Raji (cell line): ENCODE data around the gene MRPS31.

Experiments
- POLR2A ChIP-seq: IDR thresholded peaks from 2 replicates; pipeline ENCODE4 v1.6.1; 2011; ENCODE audit warnings: low read depth, low read length, control low read depth; ENCODE audit not compliant: insufficient read depth

MRPS31 gene

DNA sequence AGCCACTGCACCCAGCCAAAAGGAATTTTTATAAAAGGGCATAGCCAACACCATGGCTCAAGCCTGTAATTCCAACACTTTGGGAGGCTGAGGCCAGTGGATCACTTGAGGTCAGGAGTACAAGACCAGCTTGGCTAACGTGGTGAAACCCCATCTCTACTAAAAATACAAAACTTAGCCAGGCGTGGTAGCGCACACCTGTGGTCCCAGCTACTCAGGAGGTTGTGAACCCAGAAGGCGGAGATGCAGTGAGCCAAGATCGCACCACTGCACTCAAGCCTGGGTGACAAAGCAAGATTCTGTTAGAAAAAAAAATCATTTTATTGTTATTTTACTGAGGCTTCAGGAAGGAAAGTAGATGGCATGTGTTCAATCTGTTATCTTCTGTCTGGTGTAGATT lies 73.3 kb downstream of the MRPS31 start:
- no peak; the same call in 1 of the 2 replicates for TF ChIP-seq POLR2A

DNA sequence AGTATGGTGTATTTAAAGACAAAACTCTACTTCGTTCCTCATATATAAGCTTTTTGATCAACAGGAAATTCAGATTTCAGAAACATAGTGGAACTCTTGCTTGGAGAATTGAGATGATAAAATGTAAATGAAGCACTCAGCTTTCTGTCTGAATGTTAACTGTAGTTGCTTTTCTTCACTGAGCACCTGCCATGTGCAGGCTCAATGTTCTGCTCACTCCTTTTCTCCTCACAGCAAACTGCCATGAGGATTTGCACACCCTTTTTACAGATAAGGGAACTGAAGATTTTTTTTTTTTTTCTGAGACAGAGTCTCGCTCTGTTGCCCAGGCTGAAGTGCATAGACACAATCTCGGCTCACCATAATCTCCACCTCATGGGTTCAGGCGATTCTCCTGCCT lies 76.6 kb downstream of the MRPS31 start:
- peak; percentile 38; the same call in 1 of the 2 replicates for TF ChIP-seq POLR2A

- TF ChIP-seq POLR2A, result 0 out of 2 replicates have a peak, but pooled peaks have one; percentile 0
Observed at GRCh38 chr13:40692946-40693345, 78.0 kb downstream of the MRPS31 start.

DNA sequence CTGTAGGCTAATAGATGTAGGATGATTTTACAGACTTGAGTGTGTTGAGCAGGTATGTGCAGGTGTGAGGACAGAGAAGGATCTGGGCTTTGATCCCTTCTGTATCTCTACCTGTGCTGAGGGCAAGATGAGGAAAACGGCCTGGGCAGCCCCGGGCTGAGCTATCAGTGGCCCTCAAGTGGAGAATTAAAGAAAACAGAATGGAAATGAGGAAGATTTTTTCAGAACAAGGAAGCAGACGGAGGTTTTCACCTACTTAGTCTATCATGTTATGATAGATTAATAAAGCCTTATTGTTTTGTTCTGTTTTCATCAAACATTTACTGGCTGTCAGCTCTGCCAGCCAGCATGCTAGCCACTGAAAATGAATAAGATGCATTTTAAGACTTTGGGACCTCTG lies 82.2 kb downstream of the MRPS31 start:
- TF ChIP-seq POLR2A, result no peak

GRCh38 chr13:40682449-40683240 lies 88.3 kb downstream of the MRPS31 start:
- no peak for TF ChIP-seq POLR2A

- TF ChIP-seq POLR2A, result no peak
Observed at GRCh38 chr13:40681341-40682146, 89.4 kb downstream of the MRPS31 start.

DNA sequence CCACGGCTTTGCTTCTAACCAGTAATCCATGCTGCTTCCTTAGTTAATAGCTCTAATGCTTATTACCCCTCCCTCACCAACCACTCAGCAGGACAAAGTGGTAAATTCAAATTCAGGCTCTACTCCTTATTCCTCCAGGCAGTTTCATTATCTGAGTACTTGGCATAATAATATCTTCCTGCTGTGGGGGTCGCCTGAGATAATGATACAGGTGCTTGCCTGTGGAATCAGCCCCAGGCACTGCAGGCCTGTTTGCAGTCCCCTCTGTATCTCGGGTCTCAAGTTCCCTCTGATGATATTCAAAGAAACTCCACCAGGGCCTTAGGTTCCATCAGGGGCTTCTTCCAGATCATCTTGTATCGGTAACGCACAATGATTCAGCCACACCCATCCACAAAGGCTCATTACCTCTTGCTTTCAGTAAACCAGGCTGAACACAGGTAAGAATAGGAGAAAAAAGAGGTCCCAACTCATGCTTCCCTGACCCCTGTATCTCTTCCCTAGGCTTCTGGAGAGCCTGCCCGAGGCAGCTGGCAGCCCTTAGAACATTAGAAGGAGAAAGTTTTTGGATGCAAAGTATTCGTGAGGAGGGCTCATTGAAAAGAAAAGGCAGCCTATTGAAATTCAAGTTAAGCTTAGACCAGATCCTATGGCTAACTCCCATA lies 90.2 kb downstream of the MRPS31 start:
- TF ChIP-seq POLR2A, result no peak

DNA sequence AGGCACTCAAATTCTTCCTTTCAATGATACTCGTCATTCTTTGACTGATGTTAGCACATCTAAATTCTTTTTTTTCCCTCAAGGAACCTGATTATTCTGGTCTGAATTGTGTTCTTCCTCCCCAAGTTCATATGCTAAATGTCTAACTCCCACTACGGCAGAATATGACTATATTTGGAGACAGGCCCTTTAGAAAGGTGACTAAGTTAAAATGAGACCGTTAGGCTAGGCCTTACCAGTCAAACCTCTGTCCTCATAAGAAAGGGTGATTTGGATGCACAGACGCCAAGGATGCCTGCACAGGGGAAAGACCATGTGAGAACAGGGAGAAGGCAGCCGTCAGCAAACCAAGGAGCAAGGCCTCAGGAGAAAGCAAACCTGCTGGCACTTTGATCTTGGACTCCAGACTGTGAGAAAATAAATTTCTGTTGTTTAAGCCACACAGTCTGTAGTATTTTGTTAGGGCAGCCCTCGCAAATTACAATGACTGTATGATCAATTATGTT lies 91.5 kb downstream of the MRPS31 start:
- TF ChIP-seq POLR2A, result no peak
